Activated CD8-positive, alpha-beta memory T cell treated with anti-CD3 and anti-CD28 coated beads for 48 hours (primary cell): ENCODE measurements around the gene AK4.

Source experiments
- DNase-seq, 3 experiments: peaks; one replicate each; pipeline ENCODE4 v3.0.0-alpha.2; 2020; ENCODE audit warnings: low read depth in 2 of 3, low spot score in 2 of 3

Gene AK4

DNA sequence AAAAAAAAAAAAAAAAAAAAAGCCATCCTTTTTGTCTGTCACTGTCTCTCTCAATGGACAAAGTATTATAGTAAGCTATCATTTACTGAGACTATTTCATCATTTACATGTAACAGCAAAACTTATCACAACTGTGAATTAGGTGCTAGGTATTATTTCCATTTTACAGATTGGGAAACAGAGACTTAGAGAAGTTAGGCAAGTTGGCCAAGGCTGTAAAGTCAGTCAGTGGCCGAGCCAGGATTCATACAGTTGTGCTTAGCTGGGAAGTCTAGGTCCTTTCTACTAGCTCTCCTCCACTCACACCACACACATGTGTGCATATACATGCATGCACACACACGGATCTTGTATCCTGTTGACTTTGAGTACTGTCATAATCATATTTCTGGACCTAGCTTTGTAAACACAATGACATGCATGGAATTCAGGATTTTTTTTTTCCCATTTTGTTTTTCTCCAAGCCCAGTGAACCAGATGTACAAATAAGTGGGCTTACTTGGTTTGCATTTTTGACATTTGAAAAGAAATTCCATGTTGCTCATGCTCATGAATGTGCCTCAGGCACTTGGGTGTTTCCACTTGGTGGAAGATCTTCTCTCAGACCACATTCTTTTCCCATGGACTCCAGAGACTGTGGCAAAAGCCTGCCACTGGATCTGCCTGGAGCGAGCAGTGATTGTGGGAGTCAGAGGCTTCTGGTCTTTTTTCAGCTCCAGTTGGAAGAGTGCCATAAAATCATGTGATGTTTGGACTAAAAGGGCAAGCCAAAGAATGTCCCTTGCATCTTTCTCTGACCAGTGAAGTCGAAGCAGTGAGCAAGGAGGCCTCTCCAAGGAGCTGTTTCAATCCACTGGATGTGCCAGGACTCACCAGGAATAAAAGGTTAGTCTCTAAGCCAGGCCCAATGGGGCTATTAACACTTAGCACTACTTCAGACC is 99.7 kb downstream of the AK4 start:
- DNase-seq = no peak

- no peak for DNase-seq
These were observed 102.8 kb downstream of the AK4 start for GRCh38 chr1:65250826-65251225.

DNA sequence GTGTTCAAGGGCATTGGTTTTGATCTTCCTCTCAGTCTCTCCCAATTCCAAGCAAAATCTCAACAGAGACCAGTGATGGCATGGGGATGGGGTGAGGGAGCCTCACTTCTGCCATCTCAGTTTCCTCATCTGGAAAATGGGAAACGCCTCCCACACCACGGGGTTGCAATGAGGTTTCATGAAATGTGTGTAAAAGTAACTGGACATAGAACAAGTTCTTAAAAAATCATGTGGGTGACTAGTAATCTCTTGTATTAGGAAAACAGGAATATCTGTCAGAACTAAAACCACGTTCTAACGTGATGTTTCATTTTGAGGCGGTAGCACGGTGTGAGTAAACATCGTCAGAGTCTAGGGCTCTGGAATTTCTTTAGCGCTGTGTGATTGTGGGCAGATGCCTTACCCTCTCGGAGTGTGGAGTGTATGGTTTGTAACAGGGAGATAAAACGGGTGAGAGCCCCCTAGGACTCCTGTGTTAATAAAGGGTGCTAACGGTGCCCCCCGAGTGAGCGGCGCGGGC is 105.9 kb downstream of the AK4 start:
- DNase-seq = no peak

GRCh38 chr1:65254320-65255034 is 106.5 kb downstream of the AK4 start:
- peak; percentile 43 to 69 (median 58) for DNase-seq

GRCh38 chr1:65255035-65255655 is 107.1 kb downstream of the AK4 start:
- no peak for DNase-seq

DNA sequence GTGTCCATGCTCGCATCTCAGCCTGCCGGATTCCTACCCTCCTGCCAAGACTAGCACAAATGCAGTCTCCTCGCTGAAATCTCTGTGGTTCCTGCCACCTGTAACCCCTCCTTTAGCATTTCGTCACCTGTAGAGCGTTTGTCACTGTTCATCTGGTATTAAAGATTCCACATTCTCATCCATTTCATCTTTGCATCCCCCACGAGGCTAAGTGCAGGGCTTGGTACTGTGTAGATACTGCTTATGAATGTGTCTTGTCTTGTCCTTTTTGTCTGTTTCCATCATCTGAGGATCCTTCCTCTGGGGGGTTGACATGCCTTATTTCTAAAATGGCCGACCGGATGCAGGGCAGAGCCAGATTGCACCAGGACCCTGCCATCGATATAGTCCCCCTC is 107.7 kb downstream of the AK4 start:
- DNase-seq = no peak

DNA sequence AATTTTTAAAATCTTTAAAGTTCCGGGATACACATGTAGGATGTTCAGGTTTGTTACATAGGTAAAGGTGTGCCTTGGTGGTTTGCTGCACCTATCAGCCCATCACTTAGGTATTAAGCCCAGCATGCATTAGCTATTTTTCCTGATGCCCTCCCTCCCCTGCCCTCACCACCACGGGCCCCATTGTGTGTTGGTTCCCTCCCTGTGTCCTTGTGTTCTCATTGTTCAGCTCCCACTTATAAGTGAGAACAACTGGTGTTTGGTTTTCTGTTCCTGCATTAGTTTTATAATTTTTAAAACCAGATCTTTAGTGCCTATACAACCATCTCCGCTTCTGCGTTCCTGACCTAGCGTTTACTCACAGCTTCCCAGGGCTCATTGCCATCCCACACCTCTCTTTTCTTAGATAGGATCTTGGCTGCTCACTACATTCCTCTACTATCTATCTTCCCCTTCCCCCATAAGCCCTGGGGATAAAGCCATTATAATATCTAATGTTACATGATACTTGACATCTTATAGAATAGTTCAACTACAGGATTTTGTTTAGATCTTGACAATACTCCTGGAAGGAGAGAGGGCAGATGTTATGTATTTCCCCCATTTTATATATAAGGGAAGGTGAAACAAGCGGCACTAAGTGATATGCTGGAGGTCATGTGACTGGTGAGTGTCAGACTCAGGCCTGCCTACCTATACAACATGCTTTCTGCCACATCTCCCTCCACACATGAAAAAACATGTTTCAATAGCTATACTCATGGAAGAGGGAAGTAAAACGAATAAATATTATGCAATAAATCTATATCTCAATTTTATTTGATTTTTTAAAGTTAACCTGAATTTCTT is 109.1 kb downstream of the AK4 start:
- DNase-seq = no peak

DNA sequence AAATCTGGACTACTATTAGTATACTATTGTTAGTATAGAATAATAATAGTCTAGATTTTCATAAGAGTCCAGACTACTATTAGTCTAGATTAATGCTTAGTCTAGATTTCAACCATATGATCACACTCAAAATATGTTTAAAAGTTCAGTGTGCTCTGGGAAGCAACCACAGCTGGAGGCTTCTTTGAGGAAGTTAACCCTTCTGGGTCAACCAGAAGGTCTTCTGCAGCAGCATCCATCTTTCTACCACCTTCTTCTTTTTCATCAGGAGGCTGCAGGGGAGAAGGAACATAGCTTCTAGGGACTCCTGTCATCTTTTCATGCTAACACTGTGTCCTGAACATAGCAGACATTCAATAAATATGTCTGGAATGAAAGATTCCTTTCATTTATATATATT is 110.1 kb downstream of the AK4 start:
- DNase-seq = no peak

- no peak for DNase-seq
These were observed 111.8 kb downstream of the AK4 start for GRCh38 chr1:65259816-65260215.

- DNase-seq = no peak
These were observed 113.0 kb downstream of the AK4 start for GRCh38 chr1:65260851-65261473.

GRCh38 chr1:65263286-65263685 is 115.3 kb downstream of the AK4 start:
- no peak for DNase-seq

DNA sequence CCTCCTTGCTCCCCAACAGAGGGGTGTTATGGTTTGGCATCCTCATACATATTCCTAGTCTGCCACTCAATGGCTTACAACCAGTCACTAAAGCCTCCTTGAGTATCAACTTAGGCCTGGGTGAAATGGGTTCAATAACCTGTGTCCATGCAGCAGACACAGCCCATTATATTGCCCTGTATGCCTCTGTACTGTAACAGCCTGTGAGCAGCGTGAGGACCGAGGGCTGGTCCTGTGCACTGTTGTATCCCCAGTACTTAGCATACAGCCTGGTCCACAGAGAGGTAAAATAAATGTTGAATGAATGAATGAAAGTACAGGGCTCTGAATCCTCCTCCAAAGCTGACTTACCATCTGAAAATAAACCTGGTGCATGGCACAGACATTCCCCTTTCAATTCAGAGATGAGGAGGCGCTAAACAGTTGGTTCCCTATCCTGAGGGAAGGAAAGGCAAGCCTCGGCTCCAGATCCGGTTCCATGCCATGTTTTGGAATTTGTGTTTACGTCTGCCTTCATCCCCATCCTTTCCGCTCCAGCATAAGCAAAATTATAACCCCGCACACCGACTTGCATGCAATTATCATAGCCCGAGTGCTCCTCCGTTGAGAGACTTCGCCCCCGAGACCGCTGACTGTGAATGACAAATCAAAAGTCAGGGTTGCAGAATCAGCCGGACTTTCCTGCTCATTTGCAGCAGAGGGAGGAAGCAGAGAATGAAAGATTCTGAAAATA is 116.4 kb downstream of the AK4 start:
- no peak for DNase-seq

DNA sequence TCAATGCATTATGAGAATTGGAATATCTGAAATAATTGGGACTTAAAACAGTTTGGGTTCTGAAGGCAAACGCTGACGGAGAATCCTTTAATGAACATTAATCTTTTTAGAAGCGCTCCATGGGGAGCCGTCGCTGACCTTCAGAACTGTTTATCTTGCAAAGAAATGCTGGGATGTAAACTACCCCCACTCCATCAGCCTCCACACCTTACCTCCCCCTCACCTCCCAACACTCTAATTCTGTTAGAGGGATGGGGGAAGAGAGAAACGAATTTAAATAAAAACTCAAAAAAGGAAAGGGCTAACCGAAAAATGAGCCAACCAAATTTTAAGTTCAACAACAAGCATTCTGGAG is 117.3 kb downstream of the AK4 start:
- no peak for DNase-seq

DNA sequence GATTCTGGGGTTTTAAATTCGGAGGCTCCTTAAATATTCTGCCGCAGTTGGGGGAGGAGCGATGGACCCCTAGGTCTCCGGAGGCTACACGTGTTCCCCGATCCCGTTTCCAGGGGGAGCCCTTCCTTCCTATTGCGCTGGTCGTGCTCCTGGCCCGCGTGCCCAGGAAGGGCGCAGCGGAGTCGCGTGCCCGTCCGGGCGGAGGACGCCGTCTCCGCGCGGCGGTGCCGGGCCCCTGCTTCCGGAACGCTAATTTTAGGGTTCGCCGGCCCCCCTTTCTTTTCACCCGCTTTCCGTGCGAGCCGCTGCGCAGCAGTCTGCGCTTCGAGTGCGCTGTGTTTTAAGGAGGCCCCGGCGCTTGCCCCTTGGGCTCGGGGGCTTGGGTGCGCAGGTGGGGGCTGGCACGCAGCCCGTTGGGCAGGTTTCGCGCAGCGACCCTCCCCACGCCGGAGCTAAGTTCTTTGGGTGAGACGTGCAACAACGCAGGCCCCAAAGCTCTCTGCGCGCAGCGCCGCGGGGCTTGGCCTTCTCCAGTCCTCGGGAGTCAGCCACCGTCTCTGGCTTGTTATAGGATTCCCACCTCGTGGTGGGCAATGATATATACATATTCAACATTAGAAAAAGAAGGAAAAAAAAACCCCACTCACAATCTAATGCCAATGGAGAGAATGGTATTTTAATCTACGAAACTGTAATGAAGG is 117.8 kb downstream of the AK4 start:
- DNase-seq = no peak

DNA sequence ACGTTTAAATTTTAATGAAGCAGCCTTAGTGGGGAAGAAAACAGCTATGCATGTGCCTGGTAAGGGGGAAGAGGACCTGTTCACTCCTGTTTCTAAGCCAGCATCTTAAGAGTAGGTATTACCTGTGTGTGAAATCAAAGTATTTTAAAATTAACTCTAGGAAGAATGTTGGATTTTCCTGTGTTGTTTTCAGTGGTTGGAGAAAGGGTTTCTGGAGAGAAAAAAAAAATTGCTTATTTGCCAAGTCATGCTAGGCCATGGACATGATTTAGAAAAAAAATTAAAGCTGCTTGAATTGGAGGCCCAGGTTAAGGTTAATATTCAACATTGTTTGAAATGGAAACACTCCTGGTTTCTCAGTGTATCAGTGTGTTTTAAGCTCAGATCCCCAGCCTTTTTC is 118.5 kb downstream of the AK4 start:
- DNase-seq = no peak

GRCh38 chr1:65267271-65267670 is 119.3 kb downstream of the AK4 start:
- DNase-seq = no peak

GRCh38 chr1:65267683-65268082 is 119.7 kb downstream of the AK4 start:
- no peak for DNase-seq

DNA sequence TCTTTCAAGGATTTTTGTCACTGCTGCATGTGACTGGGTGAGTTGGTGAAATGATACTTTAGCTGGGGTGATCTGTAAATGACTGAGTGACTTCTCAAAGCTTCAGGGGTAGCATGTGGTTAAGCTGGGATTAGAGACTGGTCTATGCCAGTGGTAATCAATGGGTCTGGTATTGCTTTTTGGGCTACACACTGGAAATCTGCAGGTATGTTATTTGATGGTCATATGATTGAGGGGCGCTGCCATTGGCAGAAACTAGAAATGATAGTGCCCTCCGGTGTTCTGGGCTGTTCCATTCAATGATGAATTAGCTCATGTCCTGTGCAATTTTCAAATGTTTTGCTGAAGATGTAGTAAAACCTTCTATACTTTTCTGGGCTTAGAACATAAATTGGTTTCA is 121.6 kb downstream of the AK4 start:
- no peak for DNase-seq
